TTC549 (cell line): ENCODE data around the gene PIP5K1B.

Source experiments
- FAIRE-seq: peaks from 2 replicates; lab custom pipeline; 2012; peaks lifted over from hg19 to GRCh38; lab: Jason Lieb, UNC

Gene PIP5K1B

GRCh38 chr9:68739621-68740174 lies 34.7 kb downstream of the PIP5K1B start:
- no peak for FAIRE-seq

DNA sequence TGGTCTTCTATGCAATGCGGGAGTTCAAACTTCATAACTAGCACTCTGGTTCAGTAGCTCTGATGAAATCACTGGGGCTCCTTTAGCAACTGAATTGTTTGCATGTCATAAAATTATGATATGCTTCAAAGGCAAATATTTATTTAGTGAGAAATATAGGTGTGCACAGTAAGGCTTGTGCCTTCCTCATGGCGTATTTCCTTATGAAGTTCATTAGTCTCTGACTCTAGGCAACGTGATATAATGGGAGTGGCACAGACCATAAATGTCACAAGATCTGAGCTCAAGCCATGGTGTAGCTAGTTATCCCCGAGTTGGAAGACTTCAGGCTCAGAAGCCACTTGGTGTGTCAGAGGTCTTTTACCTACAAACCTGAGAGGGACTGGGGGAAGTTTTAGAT lies 35.5 kb downstream of the PIP5K1B start:
- no peak for FAIRE-seq

DNA sequence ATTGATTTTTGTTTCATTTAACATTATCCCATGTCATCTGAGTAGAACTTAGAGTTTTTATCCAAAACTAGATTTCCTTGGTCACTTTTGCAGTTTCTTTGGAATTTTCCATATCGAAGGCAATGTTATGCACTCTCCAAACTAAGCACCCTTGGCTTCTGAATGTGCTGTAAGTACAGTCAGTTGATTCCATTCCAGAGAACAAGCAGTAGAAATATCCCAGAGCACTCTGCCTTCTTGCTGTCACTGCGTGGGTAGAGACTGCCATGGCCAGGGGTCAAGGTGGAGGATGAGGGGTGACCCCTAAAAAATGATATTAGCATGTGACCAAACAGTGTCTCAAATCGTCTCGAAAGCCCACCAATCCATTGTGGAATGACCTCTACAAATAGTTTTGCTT lies 36.2 kb downstream of the PIP5K1B start:
- no peak for FAIRE-seq

GRCh38 chr9:68741704-68742332 lies 36.8 kb downstream of the PIP5K1B start:
- FAIRE-seq = no peak

GRCh38 chr9:68742333-68742730 lies 37.3 kb downstream of the PIP5K1B start:
- no peak for FAIRE-seq

DNA sequence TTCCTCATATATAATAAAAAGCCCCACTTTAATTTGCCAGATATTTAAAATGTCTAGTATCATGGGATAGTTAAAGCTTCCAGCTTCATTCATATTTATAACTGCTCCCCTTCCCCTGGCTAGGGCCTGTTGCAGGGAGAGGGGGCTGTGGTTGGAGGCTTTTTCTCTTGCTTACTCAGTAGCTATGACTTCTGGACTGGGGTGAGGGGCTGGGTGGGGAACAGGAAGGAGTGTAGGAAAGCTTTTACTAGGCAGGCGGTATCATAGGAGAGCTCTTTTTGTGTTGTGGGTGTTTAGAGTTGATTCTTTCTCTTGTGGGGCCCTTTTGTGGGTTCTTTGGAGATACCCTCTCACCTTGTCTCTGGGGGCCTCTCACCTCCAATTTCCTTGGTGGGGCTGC lies 39.4 kb downstream of the PIP5K1B start:
- no peak for FAIRE-seq

DNA sequence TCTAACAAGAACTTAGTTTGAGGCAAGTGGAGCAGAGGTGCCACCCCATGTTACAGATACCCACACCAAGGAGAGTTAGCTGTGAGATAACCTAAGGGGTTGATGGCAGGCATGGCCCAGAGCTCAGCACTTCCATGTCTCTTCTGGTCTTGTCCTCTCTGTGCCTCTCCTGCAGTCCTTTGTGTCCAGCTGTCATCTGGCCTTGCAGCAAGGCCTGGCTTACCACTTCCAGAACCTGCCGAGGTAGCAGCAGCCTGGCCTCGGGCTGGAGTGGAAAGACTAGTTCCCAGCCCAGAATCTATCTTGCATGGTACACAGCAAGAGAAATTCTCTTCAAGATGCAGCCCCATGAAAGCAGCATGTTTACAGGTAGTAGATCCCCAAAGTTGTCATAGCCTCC lies 41.5 kb downstream of the PIP5K1B start:
- no peak for FAIRE-seq

DNA sequence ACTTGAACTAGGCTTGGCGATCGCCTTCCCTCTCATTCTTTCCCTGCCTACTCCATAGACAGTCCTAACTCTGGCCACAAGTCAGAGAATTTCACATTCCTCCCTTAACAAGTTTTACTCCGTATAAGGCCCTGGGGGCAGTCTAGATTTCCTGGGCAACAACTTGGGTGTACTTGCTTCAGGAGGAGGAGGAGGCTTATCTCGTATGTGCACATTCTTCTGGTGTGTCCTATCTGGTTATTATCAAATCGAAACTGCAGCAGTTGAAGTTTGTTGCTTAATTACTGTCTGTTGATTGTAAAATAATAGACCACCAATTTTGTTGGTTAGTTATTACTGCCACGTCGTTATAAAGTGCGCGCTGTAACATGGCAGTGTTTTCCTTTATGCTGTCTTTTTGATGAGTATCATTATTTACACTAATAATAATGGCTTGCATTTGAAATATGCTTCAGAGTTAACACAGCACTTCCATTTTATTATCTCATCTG lies 42.0 kb downstream of the PIP5K1B start:
- no peak for FAIRE-seq

GRCh38 chr9:68749135-68749534 lies 44.1 kb downstream of the PIP5K1B start:
- no peak for FAIRE-seq

GRCh38 chr9:68749579-68750159 lies 44.6 kb downstream of the PIP5K1B start:
- no peak for FAIRE-seq

- FAIRE-seq = no peak
Measured at GRCh38 chr9:68750255-68750654, 45.2 kb downstream of the PIP5K1B start.

DNA sequence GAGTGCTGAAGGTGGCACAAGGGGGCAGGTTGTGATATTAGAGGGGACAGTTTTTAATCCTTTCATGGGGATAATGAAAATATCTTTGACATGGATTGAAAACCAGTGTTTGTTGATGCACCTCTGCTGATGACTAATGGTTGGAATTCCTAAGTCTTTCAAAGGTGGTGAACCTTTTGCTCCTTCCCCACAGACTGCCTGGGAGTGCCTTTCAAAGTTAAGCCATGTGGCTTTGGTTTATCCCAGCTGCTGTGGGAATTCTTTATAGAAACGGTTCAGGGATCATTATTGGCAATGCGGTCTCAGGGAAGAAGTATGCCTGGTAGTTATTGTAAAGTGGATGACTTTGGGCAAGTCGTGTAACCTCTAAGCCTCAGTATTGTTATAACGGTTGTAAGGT lies 45.7 kb downstream of the PIP5K1B start:
- no peak for FAIRE-seq

DNA sequence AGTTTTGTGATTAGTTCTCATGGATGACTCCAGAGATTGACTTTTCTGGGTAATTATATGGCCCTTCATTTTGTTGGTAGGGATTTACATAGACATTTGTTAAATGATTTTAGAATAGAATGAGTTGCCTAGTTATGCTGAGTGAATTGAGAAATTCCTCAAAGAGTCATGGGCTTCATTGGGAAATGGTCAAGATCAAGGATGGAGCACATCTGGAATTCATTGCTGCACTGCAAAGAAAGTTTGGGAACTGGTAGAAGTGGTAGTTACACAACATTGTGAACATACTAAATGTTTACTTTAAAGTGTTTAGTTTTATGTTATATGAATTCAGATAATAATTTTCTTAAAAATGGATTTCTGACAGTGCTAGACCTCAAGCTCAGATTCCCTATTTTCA lies 46.5 kb downstream of the PIP5K1B start:
- FAIRE-seq = no peak

DNA sequence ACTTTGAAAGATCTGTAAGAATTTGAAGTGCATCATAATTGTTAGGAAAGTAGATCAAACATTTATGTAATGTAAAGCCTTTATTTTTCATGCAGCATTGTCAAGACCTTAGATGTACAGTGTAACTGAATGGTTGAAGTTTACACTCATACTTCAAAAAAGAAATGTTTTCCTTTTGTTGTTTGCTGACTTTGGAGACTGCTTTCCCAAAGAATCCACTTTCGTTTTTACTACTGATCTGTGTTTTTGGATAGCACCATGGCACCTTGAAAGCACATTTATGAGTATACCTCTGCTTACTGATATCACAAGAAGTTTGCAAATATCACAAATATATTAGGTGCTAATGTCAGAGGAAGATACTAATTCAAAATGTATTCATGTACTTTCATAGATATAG lies 50.0 kb downstream of the PIP5K1B start:
- no peak for FAIRE-seq

DNA sequence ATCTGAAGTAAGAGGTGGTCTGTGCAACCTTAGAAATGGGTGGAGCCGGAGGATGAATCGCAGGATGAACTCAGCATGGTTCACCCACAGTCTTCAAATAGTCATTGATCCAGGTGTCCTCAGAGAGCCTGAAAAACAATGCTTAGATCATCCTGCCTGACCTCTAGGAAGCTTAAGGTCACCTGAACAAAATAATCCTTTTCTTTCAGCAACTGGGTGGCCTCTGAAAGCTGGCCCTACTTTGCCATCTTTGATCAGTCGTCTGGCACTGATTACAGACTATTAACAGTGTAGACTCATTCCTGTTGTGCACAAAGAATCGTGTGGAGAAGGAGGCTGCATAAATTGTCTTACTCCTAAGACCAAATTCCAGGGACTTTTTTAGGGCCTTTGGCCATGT lies 50.7 kb downstream of the PIP5K1B start:
- no peak for FAIRE-seq

GRCh38 chr9:68759981-68760673 lies 55.1 kb downstream of the PIP5K1B start:
- FAIRE-seq = no peak

- no peak for FAIRE-seq
Measured at GRCh38 chr9:68760674-68761333, 55.8 kb downstream of the PIP5K1B start.

DNA sequence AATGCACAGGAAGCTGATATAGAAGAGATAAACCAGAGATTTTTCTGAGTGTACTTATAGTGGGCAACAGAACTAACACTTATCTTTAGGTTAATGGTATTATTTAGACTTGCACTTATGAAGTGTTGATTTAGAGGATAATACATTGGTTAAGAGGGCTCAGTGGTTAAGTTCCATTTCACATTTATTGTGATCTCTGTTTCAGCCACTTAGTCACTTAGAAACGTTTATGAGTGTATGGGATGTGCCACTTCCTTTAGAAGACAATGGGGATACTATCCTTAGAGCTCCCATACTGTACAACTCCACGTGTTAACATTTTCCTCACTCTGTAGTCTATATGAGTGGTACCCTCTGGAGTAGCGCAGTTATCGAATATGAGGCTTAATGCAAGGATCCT lies 57.5 kb downstream of the PIP5K1B start:
- no peak for FAIRE-seq

- FAIRE-seq = no peak
Measured at GRCh38 chr9:68763104-68763503, 58.1 kb downstream of the PIP5K1B start.

- no peak for FAIRE-seq
Measured at GRCh38 chr9:68768619-68769018, 63.6 kb downstream of the PIP5K1B start.

GRCh38 chr9:68769852-68770251 lies 64.8 kb downstream of the PIP5K1B start:
- no peak for FAIRE-seq

GRCh38 chr9:68771376-68771775 lies 66.3 kb downstream of the PIP5K1B start:
- FAIRE-seq = no peak
